ENCODE results near the gene NEK6. TPM values are rescaled to one million over a fixed set of nuclear protein-coding genes. Genes with fewer than 3 reads are reported as not detected.

NEK6 gene
- total RNA-seq, 2 experiments from 2014 or later = 5.6 to 16.4 TPM

DNA sequence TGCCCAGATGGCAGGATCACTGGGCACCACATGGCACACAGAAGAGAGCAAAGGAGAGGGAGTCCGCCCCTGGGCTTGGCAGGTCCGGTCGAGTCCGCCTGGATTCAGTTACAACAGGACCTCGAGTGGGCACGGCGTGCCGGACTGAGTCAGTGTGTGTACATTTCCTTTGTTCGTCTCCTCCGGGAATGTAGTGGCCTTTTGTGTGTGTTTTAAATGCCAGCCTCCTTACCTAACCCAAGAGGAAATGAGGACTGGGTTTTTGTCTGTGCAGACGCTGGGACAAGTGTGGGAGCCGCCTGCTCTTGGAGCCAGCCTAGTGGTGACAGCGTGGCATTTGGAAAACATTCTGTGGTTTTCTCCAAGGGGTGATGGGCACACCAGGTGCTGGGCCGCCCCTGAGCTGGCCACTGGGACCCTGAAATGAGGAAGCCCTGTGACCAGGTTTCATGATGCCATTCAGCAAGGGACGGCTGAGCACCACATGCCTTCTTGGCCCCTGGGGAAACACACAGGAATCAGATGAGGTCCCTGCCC lies 9.6 kb downstream of the NEK6 start:
- Histone ChIP-seq H3K9me3 (ENCODE audit: low read length) (no peaks in the 10 kb centered on the region), H3K4me3 (ENCODE audit: low read depth, low read length, poor library complexity, severe bottlenecking) (peak overlapping the region; percentile 23), H3K4me1 (ENCODE audit: insufficient read depth, low read length, poor library complexity, severe bottlenecking) (peaks cover 77% of the 10 kb centered on the region), H3K79me2 (ENCODE audit: insufficient read depth, low read depth, low read length) (peaks cover 13% of the 10 kb centered on the region; the same call in 1 of the 2 replicates), H4K20me1 (ENCODE audit: insufficient read depth, low read length) (no peaks in the 10 kb centered on the region), H2AFZ (ENCODE audit: low read length) (no peak overlapping the region), H3K27ac (ENCODE audit: low read depth, low read length, poor library complexity, severe bottlenecking) (peak overlapping the region; percentile 76), H3K9me2 (ENCODE audit: insufficient read depth, low read length) (no peaks in the 10 kb centered on the region), H3K4me2 (ENCODE audit: low read length) (peak overlapping the region; percentile 72), H3K36me3 (ENCODE audit: insufficient read depth, low read length) (no peaks in the 10 kb centered on the region)
- BruUV-seq (replicated peaks) = no TSS peak
- ChIA-PET POLR2A (interaction anchor here (1.1 to 1.2 kb wide), 2 partner anchors 19 to 65 kb away, joined by 3 to 4 read pairs; no protein-coding TSS in a partner anchor), CTCF (ENCODE audit: unreplicated experiment) (no interaction called here)
- intact Hi-C loops (cut with micrococcal nuclease; ENCODE audit: unreplicated experiment) = no loop called here
- TF ChIP-seq, protein P1, sequence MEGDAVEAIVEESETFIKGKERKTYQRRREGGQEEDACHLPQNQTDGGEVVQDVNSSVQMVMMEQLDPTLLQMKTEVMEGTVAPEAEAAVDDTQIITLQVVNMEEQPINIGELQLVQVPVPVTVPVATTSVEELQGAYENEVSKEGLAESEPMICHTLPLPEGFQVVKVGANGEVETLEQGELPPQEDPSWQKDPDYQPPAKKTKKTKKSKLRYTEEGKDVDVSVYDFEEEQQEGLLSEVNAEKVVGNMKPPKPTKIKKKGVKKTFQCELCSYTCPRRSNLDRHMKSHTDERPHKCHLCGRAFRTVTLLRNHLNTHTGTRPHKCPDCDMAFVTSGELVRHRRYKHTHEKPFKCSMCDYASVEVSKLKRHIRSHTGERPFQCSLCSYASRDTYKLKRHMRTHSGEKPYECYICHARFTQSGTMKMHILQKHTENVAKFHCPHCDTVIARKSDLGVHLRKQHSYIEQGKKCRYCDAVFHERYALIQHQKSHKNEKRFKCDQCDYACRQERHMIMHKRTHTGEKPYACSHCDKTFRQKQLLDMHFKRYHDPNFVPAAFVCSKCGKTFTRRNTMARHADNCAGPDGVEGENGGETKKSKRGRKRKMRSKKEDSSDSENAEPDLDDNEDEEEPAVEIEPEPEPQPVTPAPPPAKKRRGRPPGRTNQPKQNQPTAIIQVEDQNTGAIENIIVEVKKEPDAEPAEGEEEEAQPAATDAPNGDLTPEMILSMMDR (conservative IDR thresholded peaks at IDR 0.05; ENCODE audit: low read length) = no peak
- no peak for TF ChIP-seq EZH2phosphoT487 (IDR thresholded peaks at IDR 0.05; ENCODE audit: borderline replicate concordance, low read depth, low read length)
- peak; percentile 53 for DNase-seq (ENCODE audit: low spot score)

DNA sequence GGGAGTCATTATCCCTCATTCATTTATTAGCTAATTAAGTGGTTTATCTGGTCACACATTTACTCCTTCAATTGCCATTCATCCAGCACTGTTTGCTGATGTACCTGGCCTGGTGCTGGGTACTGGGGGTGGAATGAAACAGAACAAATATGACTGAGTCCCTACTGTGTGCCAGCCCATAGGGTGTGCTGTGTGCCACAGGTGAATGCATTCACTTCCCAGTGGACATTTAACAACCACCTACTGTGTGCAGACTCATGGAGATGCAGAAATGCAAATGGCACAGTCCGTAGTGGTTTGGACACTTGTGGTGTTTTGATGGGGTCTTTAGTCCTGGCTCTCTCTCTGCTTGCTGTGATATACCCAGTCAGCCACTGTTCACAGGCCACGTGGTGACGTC lies 10.5 kb downstream of the NEK6 start:
- no peaks in the 10 kb centered on the region for H4K20me1 ChIP-seq (ENCODE audit: insufficient read depth, low read length)
- CTCF ChIA-PET (ENCODE audit: unreplicated experiment) = no interaction called here

GRCh38 chr9:124268661-124269060 lies 10.9 kb downstream of the NEK6 start:
- TF ChIP-seq EZH2phosphoT487 (IDR thresholded peaks at IDR 0.05; ENCODE audit: borderline replicate concordance, low read depth, low read length) = no peak
- TF ChIP-seq, protein P1 (conservative IDR thresholded peaks at IDR 0.05; ENCODE audit: low read length) = no peak
- no peaks in the 10 kb centered on the region for H4K20me1 ChIP-seq (ENCODE audit: insufficient read depth, low read length)
- H3K4me3 ChIP-seq (ENCODE audit: low read depth, low read length, poor library complexity, severe bottlenecking) = no peak overlapping the region
- intact Hi-C loops (cut with micrococcal nuclease; ENCODE audit: unreplicated experiment) = no loop called here
- no peak overlapping the region for H3K27ac ChIP-seq (ENCODE audit: low read depth, low read length, poor library complexity, severe bottlenecking)
- no TSS peak for BruUV-seq (replicated peaks)
- ChIA-PET CTCF (ENCODE audit: unreplicated experiment) (no interaction called here), POLR2A (no interaction called here)
- H3K4me2 ChIP-seq (ENCODE audit: low read length) = no peak overlapping the region
- peaks cover 7% of the 10 kb centered on the region; the same call in 1 of the 2 replicates for H3K79me2 ChIP-seq (ENCODE audit: insufficient read depth, low read depth, low read length)
- DNase-seq (ENCODE audit: low spot score) = no peak
- H3K9me2 ChIP-seq (ENCODE audit: insufficient read depth, low read length) = no peaks in the 10 kb centered on the region
- H2AFZ ChIP-seq (ENCODE audit: low read length) = no peak overlapping the region
- no peaks in the 10 kb centered on the region for H3K36me3 ChIP-seq (ENCODE audit: insufficient read depth, low read length)
- H3K4me1 ChIP-seq (ENCODE audit: insufficient read depth, low read length, poor library complexity, severe bottlenecking) = peaks cover 64% of the 10 kb centered on the region
- H3K9me3 ChIP-seq (ENCODE audit: low read length) = no peaks in the 10 kb centered on the region

More for the DNA sequence above, 10.5 kb downstream of the NEK6 start:
- Histone ChIP-seq H3K36me3 (ENCODE audit: insufficient read depth, low read length) (no peaks in the 10 kb centered on the region), H2AFZ (ENCODE audit: low read length) (no peak overlapping the region), H3K9me2 (ENCODE audit: insufficient read depth, low read length) (no peaks in the 10 kb centered on the region), H3K79me2 (ENCODE audit: insufficient read depth, low read depth, low read length) (peaks cover 7% of the 10 kb centered on the region; the same call in 1 of the 2 replicates), H3K27ac (ENCODE audit: low read depth, low read length, poor library complexity, severe bottlenecking) (no peak overlapping the region), H3K4me2 (ENCODE audit: low read length) (peak overlapping the region; percentile 72), H3K4me1 (ENCODE audit: insufficient read depth, low read length, poor library complexity, severe bottlenecking) (peaks cover 68% of the 10 kb centered on the region), H3K4me3 (ENCODE audit: low read depth, low read length, poor library complexity, severe bottlenecking) (no peak overlapping the region), H3K9me3 (ENCODE audit: low read length) (no peaks in the 10 kb centered on the region)
- intact Hi-C loops (cut with micrococcal nuclease; ENCODE audit: unreplicated experiment) = no loop called here
- TF ChIP-seq EZH2phosphoT487 (IDR thresholded peaks at IDR 0.05; ENCODE audit: borderline replicate concordance, low read depth, low read length) = no peak
- TF ChIP-seq, protein P1 (conservative IDR thresholded peaks at IDR 0.05; ENCODE audit: low read length) = no peak
- POLR2A ChIA-PET = no interaction called here
- BruUV-seq (replicated peaks) = no TSS peak
- DNase-seq (ENCODE audit: low spot score) = no peak
